Stomach (tissue), 4 donors: ENCODE data around the gene MAGI2.

Experiments
- CTCF ChIP-seq, 7 experiments: fragments of 450-650 bp in 4 of 7; fragments of 200-600 bp in 3 of 7; sonication (generic) in 3 of 7; IDR thresholded peaks; one replicate each; pipeline ENCODE4 v1.5.1; 2016 to 2019; ENCODE audit warnings: antibody characterized with exemption in 7 of 7, control low read depth in 2 of 7, mild to moderate bottlenecking in 1 of 7
- POLR2AphosphoS5 ChIP-seq, 3 donors: sonication (generic); formaldehyde crosslinking; IDR thresholded peaks; one replicate each; pipeline ENCODE4 v1.6.1; 2016; ENCODE audit warnings: antibody characterized with exemption in 3 of 3

- TF ChIP-seq POLR2AphosphoS5 (IDR thresholded peaks at IDR 0.05) (no peak), CTCF (IDR thresholded peaks at IDR 0.05) (no peak)
These were observed 369.0 kb downstream of the MAGI2 start for GRCh38 chr7:79084423-79084822.
